ENCODE measurements around the gene MOAP1. TPM values are rescaled to one million over a fixed set of nuclear protein-coding genes. Genes with fewer than 3 reads are reported as not detected.
"Not testable (repeated sequence)": the region's sequence is repeated elsewhere in the genome, so short reads cannot be mapped to it uniquely, and the experiment has no call there.

Gene MOAP1
- total RNA-seq, 1 donor from 2014 or later = 26.1 TPM

DNA sequence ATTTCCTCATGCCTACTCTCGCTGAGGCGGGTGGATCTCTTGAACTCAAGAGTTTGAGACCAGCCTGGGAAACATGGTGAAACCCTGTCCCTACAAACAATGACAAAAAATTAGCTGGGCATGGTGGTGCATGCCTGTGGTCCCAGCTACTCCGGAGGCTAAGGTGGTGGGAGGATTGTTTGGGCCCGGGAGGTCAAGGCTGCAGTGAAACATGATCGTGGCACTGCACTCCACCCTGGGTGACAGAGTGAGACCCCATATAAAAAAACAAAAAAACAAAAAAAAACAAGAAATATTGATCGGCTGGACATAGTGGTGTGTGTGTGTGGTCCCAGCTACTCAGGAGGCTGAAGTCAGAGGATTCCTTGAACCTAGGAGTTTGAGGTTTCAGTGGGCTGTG, 9.2 kb downstream of the MOAP1 start:
- no peaks in the 10 kb centered on the region for H3K36me3 ChIP-seq (ENCODE audit: control insufficient read depth, insufficient read depth, low read length)
- TF ChIP-seq, protein P1, sequence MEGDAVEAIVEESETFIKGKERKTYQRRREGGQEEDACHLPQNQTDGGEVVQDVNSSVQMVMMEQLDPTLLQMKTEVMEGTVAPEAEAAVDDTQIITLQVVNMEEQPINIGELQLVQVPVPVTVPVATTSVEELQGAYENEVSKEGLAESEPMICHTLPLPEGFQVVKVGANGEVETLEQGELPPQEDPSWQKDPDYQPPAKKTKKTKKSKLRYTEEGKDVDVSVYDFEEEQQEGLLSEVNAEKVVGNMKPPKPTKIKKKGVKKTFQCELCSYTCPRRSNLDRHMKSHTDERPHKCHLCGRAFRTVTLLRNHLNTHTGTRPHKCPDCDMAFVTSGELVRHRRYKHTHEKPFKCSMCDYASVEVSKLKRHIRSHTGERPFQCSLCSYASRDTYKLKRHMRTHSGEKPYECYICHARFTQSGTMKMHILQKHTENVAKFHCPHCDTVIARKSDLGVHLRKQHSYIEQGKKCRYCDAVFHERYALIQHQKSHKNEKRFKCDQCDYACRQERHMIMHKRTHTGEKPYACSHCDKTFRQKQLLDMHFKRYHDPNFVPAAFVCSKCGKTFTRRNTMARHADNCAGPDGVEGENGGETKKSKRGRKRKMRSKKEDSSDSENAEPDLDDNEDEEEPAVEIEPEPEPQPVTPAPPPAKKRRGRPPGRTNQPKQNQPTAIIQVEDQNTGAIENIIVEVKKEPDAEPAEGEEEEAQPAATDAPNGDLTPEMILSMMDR (IDR thresholded peaks at IDR 0.05; ENCODE audit: insufficient read depth, low read length, poor library complexity, severe bottlenecking) = no peak
- no peak overlapping the region for H3K4me3 ChIP-seq (ENCODE audit: low read depth, low read length)
- no peak for DNase-seq (ENCODE audit: low read depth)
- no peaks in the 10 kb centered on the region for H3K27me3 ChIP-seq (ENCODE audit: control insufficient read depth, insufficient read depth, low read length)

DNA sequence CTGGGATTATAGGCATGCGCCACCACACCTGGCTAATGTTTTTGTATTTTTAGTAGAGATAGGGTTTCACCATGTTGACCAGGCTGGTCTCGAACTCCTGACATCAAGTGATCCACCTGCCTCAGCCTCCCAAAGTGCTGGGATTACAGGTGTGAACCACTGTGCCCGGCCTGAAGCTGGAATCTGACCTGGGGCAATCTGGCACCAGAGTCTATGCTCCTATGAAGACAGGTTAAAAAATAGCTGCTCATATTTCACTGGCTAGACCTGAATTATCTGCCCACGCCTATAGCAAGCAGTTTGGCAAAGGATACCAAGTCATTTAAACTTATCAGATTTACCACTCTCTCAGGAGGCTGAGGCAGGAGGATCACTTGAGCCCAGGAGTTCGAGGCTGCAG, 10.0 kb downstream of the MOAP1 start:
- H3K4me3 ChIP-seq (ENCODE audit: low read depth, low read length); H3K27me3 ChIP-seq (ENCODE audit: control insufficient read depth, insufficient read depth, low read length); DNase-seq (ENCODE audit: low read depth); H3K36me3 ChIP-seq (ENCODE audit: control insufficient read depth, insufficient read depth, low read length): not testable (repeated sequence)

DNA sequence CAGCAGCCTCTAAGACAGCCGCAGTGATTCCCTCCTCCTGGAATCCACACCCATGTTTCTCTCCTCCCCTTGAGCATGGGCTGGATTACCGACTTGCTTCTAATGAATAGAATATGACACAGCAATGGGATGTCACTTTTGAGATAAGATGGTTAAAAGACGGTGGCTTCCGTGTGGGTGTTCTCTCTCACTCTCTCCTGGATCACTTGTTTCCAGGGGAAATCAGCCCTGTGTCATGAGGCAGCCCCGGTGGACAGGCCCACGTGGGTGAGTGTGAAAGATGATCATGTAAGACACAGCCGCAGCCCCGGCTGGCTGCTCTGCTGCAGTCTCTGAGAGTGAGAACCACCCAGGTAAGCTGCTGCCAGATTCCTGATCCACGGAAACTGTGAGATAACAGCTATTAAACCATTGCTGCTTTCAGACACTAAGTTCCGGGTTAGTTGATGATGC, 10.7 kb downstream of the MOAP1 start:
- TF ChIP-seq, protein P1 (IDR thresholded peaks at IDR 0.05; ENCODE audit: insufficient read depth, low read length, poor library complexity, severe bottlenecking) = no peak
- Histone ChIP-seq H3K27me3 (ENCODE audit: control insufficient read depth, insufficient read depth, low read length) (no peaks in the 10 kb centered on the region), H3K36me3 (ENCODE audit: control insufficient read depth, insufficient read depth, low read length) (no peaks in the 10 kb centered on the region), H3K4me3 (ENCODE audit: low read depth, low read length) (no peak overlapping the region)
- DNase-seq (ENCODE audit: low read depth) = no peak

DNA sequence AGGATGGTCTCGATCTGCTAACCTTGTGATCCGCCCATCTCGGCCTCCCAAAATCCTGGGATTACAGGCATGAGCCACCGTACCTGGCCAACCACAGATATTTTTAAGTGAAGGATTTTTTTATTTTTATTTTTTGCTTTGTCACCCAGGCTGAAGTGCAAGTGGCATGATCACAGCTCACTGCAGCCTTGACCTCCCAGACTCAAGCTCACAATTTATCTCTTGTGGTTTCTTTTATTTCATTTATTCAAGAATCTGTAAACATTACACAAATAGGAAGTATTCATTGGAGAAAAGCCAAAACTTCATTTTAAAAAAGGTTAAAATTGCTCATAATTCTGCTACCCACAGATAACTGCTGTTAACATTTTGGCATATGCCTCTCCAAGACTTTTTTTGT, 13.3 kb downstream of the MOAP1 start:
- no peak for DNase-seq (ENCODE audit: low read depth)
- Histone ChIP-seq H3K36me3 (ENCODE audit: control insufficient read depth, insufficient read depth, low read length) (no peaks in the 10 kb centered on the region), H3K4me3 (ENCODE audit: low read depth, low read length) (no peak overlapping the region), H3K27me3 (ENCODE audit: control insufficient read depth, insufficient read depth, low read length) (no peaks in the 10 kb centered on the region)
- TF ChIP-seq, protein P1 (IDR thresholded peaks at IDR 0.05; ENCODE audit: insufficient read depth, low read length, poor library complexity, severe bottlenecking) = no peak

DNA sequence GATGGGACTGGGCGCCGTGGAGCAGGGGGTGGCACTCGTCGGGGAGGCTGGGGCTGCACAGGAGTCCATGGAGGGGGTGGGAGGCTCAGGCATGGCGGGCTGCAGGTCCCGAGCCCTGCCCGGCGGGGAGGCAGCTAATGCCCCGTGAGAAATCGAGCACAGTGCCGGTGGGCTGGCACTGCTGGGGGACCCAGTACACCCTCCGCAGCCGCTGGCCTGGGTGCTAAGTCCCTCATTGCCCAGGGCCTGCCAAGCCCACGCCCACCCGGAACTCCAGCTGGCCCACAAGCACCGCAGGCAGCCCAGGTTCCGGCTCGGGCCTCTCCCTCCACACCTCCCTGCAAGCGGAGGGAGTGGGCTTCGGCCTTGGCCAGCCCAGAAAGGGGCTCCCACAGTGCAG, 14.6 kb downstream of the MOAP1 start:
- H3K4me3 ChIP-seq (ENCODE audit: low read depth, low read length); DNase-seq (ENCODE audit: low read depth); H3K36me3 ChIP-seq (ENCODE audit: control insufficient read depth, insufficient read depth, low read length); H3K27me3 ChIP-seq (ENCODE audit: control insufficient read depth, insufficient read depth, low read length): not testable (repeated sequence)

DNA sequence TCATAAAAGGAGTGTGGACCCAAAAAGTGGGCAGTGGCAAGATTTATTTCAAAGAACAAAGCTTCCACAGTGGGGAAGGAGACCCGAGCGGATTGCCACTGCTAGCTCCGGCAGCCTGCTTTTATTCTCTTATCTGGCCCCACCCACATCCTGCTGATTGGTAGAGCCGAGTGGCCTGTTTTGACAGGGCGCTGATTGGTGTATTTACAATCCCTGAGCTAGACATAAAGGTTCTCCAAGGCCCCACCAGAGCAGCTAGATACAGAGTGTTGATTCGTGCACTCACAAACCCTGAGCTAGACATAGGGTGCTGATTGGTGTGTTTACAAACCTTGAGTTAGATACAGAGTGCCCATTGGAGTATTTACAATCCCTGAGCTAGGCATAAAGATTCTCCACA, 15.1 kb downstream of the MOAP1 start:
- H3K27me3 ChIP-seq (ENCODE audit: control insufficient read depth, insufficient read depth, low read length); H3K36me3 ChIP-seq (ENCODE audit: control insufficient read depth, insufficient read depth, low read length); H3K4me3 ChIP-seq (ENCODE audit: low read depth, low read length); DNase-seq (ENCODE audit: low read depth): not testable (repeated sequence)

DNA sequence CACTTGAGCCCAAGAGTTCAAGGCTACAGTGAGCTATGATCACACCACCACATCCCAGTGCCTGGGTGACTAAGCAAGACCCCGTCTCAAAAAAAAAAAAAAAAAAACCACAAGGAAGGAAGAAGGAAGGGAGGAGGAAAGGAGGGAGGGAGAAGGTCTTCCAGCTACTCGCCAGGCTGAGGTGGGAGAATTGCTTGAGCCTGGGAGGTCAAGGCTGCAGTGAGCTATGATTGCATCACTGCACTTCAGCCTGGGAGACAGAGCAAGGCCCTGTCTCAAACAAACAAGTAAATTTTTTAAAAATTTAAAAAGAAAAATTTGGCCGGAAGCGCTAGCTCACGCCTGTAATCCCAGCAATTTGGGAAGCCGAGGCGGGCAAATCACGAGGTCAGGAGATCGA, 16.1 kb downstream of the MOAP1 start:
- DNase-seq (ENCODE audit: low read depth); H3K27me3 ChIP-seq (ENCODE audit: control insufficient read depth, insufficient read depth, low read length); H3K4me3 ChIP-seq (ENCODE audit: low read depth, low read length); H3K36me3 ChIP-seq (ENCODE audit: control insufficient read depth, insufficient read depth, low read length): not testable (repeated sequence)

DNA sequence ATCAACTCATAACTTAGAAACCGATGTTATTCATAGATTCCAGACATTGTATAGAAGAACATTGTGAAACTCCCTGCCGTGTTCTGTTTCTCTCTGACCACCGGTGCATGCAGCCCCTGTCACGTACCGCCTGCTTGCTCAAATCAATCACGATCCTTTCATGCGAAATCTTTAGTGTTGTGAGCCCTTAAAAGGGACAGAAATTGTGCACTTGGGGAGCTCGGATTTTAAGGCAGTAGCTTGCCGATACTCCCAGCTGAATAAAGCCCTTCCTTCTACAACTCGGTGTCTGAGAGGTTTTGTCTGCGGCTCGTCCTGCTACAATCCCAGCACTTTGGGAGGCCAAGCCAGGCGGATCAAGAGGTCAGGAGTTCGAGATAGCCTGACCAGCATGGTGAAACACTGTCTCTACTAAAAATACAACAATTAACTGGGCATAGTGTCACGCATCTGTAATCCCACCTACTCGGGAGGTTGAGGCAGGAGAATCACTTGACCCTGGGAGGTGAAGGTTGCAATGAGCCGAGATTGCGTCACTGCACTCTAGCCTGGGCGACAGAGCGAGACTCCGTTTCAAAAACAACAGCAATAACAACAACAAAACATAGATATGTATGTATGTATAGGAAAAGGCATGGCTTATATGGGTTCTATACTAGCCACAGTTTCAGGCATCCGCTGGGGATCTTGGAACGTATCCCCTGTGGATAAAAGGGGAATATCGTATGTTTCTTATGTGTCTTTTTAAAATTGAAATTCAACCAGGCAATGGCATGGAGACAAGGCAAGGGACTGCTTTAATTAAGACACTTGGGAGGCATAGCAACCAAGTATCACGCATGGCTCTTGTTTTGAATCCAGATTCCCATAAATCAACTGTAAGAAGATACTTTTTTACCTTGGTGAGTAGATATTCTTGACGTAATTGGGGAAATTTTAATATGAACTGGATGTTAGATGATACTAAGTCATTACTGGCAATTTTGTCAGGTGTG, 19.1 kb downstream of the MOAP1 start:
- not testable (repeated sequence) for DNase-seq (ENCODE audit: low read depth); H3K27me3 ChIP-seq (ENCODE audit: control insufficient read depth, insufficient read depth, low read length); H3K36me3 ChIP-seq (ENCODE audit: control insufficient read depth, insufficient read depth, low read length); H3K4me3 ChIP-seq (ENCODE audit: low read depth, low read length)

Data from kidney epithelial cell (primary cell).